Activated naive CD4-positive, alpha-beta T cell treated with anti-CD3 and anti-CD28 coated beads for 36 hours (primary cell): ENCODE results near the gene ELK3. TPM values are rescaled to one million over a fixed set of nuclear protein-coding genes. Genes with fewer than 3 reads are reported as not detected.

Source experiments
- CTCF ChIA-PET: fragments of 350-600 bp; sonication (Branson Sonifier 250); formaldehyde crosslinking; loops from one replicate; lab custom pipeline; 2021; ENCODE audit warnings: antibody characterized with exemption; lab: Charles Lee
- DNase-seq: peaks from one replicate; pipeline ENCODE4 v3.0.0-alpha.2; 2020
- H3K27ac Mint-ChIP-seq: one replicate; pipeline ENCODE4 v1.8.0; 2021; ENCODE audit warnings: mild to moderate bottlenecking, mixed read lengths
- H3K27me3 Mint-ChIP-seq: one replicate; pipeline ENCODE4 v1.8.0; 2021; ENCODE audit warnings: low read depth, mixed read lengths
- H3K36me3 Mint-ChIP-seq: one replicate; pipeline ENCODE4 v1.8.0; 2021; ENCODE audit warnings: low read depth, mixed read lengths
- H3K4me1 Mint-ChIP-seq: one replicate; pipeline ENCODE4 v1.8.0; 2021; ENCODE audit warnings: low read depth, mixed read lengths
- H3K4me3 Mint-ChIP-seq: one replicate; pipeline ENCODE4 v1.8.0; 2021; ENCODE audit warnings: mild to moderate bottlenecking, moderate library complexity, mixed read lengths
- H3K9me3 Mint-ChIP-seq: one replicate; pipeline ENCODE4 v1.8.0; 2021; ENCODE audit warnings: mixed read lengths
- intact Hi-C: fragments of 100-400 bp; cut with micrococcal nuclease; formaldehyde crosslinking; loops from one replicate; pipeline ENCODE4 v1.15.1; 2023
- total RNA-seq, 2 experiments: library from RNA; stranded (reverse); gene quantifications; one replicate each; pipeline ENCODE4 v1.2.3, GENCODE V29; 2021

Gene ELK3
- total RNA-seq, 2 experiments from 2014 or later = 11.4 to 14.1 TPM

GRCh38 chr12:96219700-96220206, 25.6 kb downstream of the ELK3 start:
- no peak overlapping the region for H3K4me3 Mint-ChIP-seq
- no peaks in the 10 kb centered on the region for H3K9me3 Mint-ChIP-seq
- no peaks in the 10 kb centered on the region for H3K27me3 Mint-ChIP-seq
- H3K36me3 Mint-ChIP-seq = peaks cover 20% of the 10 kb centered on the region
- H3K27ac Mint-ChIP-seq = no peak overlapping the region
- CTCF ChIA-PET = interaction anchor here (1.1 to 1.4 kb wide), 4 partner anchors 11 to 297 kb away, joined by 4 read pairs; partner anchors contain the start of gene CDK17
- peak; percentile 22 for DNase-seq
- intact Hi-C loops = no loop called here
- H3K4me1 Mint-ChIP-seq = peaks cover 29% of the 10 kb centered on the region

DNA sequence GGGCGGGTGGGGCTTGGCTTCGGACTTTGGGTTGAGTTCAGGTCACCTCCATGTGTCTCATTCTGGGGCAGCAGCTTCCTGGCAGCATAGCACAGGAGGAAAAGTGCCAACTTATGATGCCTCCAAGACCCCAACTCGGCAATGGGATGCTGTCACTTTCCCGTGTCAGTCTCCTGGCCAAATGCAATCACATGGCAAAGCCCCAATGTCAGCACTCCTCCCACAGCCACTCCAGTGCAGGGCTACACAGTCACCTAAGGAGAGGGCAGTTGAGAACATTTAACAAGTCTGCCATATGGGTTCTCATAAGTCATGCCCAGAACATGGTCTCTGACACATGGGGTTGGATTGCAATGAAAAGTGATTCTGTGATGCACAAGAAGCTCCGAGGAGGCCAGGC, 26.7 kb downstream of the ELK3 start:
- no peaks in the 10 kb centered on the region for H3K27me3 Mint-ChIP-seq
- H3K27ac Mint-ChIP-seq = no peak overlapping the region
- no peak overlapping the region for H3K4me3 Mint-ChIP-seq
- intact Hi-C loops = no loop called here
- peaks cover 20% of the 10 kb centered on the region for H3K4me1 Mint-ChIP-seq
- peaks cover 16% of the 10 kb centered on the region for H3K36me3 Mint-ChIP-seq
- CTCF ChIA-PET = interaction anchor here (0.6 kb wide), 1 partner anchor 158 kb away, joined by 3 read pairs; no protein-coding TSS in a partner anchor
- DNase-seq = no peak
- no peaks in the 10 kb centered on the region for H3K9me3 Mint-ChIP-seq

GRCh38 chr12:96221391-96221790, 27.2 kb downstream of the ELK3 start:
- Mint-ChIP-seq H3K36me3 (peaks cover 19% of the 10 kb centered on the region), H3K4me1 (peaks cover 19% of the 10 kb centered on the region), H3K27ac (no peak overlapping the region), H3K4me3 (no peak overlapping the region), H3K9me3 (no peaks in the 10 kb centered on the region), H3K27me3 (no peaks in the 10 kb centered on the region)
- CTCF ChIA-PET = interaction anchor here (0.9 kb wide), 1 partner anchor 170 kb away, joined by 3 read pairs; no protein-coding TSS in a partner anchor
- DNase-seq = no peak
- intact Hi-C loops = no loop called here

DNA sequence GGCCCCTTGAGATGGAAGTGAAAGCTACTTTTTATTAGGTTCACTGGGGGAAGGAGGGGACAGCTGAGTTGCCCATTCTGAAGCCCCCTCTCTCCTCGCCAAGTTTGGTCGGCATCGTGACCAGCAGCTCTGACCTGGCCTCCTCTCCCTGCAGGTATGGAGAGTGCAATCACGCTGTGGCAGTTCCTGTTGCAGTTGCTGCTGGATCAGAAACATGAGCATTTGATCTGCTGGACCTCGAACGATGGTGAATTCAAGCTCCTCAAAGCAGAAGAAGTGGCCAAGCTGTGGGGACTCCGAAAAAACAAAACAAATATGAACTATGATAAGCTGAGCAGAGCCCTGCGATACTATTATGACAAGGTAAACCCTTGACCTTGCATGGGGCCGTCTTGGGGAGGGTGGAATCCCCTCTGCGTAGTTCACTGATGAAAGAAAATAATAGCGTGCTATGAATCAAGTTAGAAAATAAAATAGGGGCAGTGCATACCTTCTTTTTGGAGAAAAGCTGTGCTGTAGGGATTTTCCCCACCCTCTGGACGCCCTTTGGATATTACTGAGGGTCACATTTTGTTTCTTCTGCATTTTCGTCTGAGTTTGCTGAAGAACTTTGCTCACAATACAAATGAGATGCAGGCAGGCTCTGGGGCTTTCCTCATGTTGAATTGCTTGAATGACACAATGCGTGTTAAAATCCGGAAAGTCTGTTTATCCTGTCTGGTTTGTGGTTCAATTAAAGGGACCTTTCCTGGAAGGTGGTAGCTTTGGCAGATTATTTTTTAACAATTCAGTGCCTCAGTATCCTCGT, 29.4 kb downstream of the ELK3 start:
- Mint-ChIP-seq H3K9me3 (no peaks in the 10 kb centered on the region), H3K27me3 (no peaks in the 10 kb centered on the region), H3K36me3 (peaks cover 25% of the 10 kb centered on the region), H3K27ac (no peak overlapping the region), H3K4me1 (peaks cover 21% of the 10 kb centered on the region), H3K4me3 (no peak overlapping the region)
- DNase-seq = no peak
- CTCF ChIA-PET = interaction anchor here (1.3 to 2.0 kb wide), 3 partner anchors 9 to 293 kb away, joined by 6 to 8 read pairs (median 6); no protein-coding TSS in a partner anchor
- intact Hi-C loops = no loop called here

DNA sequence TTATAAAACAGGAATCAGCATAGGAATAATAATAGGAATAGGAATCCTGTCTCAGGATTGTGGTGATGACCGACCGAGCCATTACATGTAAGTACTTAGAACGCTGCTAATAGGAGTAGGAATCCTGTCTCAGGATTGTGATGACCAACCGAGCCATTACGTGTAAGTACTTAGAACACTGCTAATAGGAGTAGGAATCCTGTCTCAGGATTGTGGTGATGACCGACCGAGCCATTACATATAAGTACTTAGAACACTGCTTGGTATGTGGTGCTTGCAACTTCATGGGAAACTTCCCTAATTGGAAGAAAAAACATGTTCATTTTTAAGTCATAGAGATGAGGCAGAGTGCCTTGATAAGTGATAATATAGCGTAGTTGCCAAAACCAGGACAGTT, 30.0 kb downstream of the ELK3 start:
- CTCF ChIA-PET = interaction anchor here (1.3 kb wide), 1 partner anchor 9 kb away, joined by 8 read pairs; no protein-coding TSS in a partner anchor
- DNase-seq = no peak
- no peaks in the 10 kb centered on the region for H3K9me3 Mint-ChIP-seq
- peaks cover 26% of the 10 kb centered on the region for H3K36me3 Mint-ChIP-seq
- H3K4me3 Mint-ChIP-seq = no peak overlapping the region
- H3K27me3 Mint-ChIP-seq = no peaks in the 10 kb centered on the region
- intact Hi-C loops = no loop called here
- H3K27ac Mint-ChIP-seq = no peak overlapping the region
- peaks cover 20% of the 10 kb centered on the region for H3K4me1 Mint-ChIP-seq

DNA sequence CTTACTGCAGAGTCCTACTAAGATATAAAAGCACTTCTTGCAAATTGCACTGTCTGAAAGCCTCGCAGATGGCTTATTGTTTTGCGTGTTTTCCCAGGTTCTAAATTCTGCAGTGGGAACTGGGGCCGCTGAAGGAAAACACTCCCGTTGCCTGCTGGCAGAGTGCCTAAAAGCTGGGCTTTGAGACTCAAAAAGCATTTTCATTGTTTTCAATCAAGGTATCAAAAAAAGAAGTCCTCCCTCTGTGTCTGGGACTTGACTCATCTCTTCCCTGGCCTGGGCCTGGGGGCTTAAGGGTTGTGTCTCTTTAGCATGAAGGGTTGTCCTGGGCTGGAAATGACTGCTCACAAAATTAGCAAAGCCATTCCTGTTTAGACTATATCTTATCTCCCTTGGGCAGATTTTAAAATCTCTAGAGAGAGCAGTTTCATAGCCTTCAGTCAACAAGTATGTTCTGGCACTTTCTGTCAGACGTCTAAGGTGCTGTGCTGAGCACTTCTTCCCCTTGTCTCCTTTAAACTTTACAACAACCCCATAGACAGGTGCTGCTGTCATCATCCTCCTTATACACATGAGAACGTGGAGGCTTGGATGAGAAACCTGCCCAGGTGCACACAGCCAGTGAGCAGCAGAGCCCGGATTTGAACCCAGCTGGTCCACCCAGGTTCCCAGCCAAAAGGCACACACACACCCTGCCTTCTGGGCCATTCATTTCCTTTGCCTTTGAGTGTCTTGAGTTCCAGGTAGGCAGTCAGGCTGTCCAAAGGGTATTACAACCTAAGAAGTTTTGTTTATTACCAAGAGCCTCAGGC, 31.1 kb downstream of the ELK3 start:
- H3K27ac Mint-ChIP-seq = no peak overlapping the region
- H3K27me3 Mint-ChIP-seq = no peaks in the 10 kb centered on the region
- H3K9me3 Mint-ChIP-seq = no peaks in the 10 kb centered on the region
- intact Hi-C loops = no loop called here
- peaks cover 11% of the 10 kb centered on the region for H3K4me1 Mint-ChIP-seq
- peaks cover 30% of the 10 kb centered on the region for H3K36me3 Mint-ChIP-seq
- H3K4me3 Mint-ChIP-seq = no peak overlapping the region
- CTCF ChIA-PET = no interaction called here
- no peak for DNase-seq

GRCh38 chr12:96225994-96226399, 31.8 kb downstream of the ELK3 start:
- intact Hi-C loops = no loop called here
- Mint-ChIP-seq H3K4me1 (peaks cover 11% of the 10 kb centered on the region), H3K9me3 (no peaks in the 10 kb centered on the region), H3K36me3 (peaks cover 30% of the 10 kb centered on the region), H3K4me3 (no peak overlapping the region), H3K27ac (no peak overlapping the region), H3K27me3 (no peaks in the 10 kb centered on the region)
- DNase-seq = no peak
- CTCF ChIA-PET = no interaction called here

DNA sequence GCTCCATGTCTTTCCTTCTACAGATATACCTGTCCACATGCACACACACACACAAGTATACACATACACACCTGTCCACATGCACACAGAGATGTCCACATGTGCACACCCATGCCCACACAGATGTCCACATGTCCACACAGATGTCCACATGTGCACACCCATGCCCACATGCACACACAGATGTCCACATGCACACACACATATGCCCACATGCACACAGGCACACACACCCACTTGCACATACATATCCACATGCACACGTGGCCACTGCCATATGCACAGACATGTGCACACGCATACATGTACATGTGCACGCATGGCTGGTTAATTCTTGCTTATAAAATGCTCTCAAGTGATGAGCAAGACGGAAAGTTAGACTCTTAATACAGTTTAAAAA, 32.2 kb downstream of the ELK3 start:
- DNase-seq = no peak
- CTCF ChIA-PET = no interaction called here
- intact Hi-C loops = no loop called here
- H3K27ac Mint-ChIP-seq = no peak overlapping the region
- no peaks in the 10 kb centered on the region for H3K9me3 Mint-ChIP-seq
- H3K4me1 Mint-ChIP-seq = peaks cover 14% of the 10 kb centered on the region
- H3K4me3 Mint-ChIP-seq = no peak overlapping the region
- no peaks in the 10 kb centered on the region for H3K27me3 Mint-ChIP-seq
- peaks cover 30% of the 10 kb centered on the region for H3K36me3 Mint-ChIP-seq

DNA sequence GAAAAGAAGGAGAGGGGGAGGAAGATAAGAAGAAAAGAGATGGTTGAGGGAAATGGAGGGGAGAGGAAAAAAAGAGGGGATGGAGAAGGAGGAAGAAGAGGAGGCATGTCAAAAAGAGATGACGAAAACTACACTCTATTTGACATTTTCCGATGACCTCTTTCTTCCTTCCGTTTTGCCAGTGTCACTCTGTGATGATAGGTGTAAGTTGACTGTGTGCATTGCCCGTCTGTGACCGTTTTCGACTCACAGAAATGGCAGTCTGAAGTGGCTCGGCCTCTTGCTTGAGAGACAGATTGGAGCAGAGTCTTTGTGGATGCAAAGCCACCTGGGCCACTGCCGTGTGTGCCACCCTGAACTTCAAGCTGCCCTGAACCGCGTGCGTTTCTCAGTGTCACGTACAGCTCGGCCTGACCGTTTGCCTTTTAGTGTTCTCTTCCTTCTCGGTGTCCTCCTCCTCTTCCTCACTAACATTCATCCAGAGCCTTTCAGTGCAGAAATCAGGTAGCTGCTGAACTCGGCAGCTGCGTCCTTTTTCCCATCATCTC, 32.7 kb downstream of the ELK3 start:
- no peak overlapping the region for H3K27ac Mint-ChIP-seq
- intact Hi-C loops = no loop called here
- H3K4me1 Mint-ChIP-seq = peaks cover 14% of the 10 kb centered on the region
- H3K4me3 Mint-ChIP-seq = no peak overlapping the region
- CTCF ChIA-PET = no interaction called here
- no peaks in the 10 kb centered on the region for H3K9me3 Mint-ChIP-seq
- DNase-seq = no peak
- no peaks in the 10 kb centered on the region for H3K27me3 Mint-ChIP-seq
- peaks cover 33% of the 10 kb centered on the region for H3K36me3 Mint-ChIP-seq

- Mint-ChIP-seq H3K4me1 (peaks cover 14% of the 10 kb centered on the region), H3K4me3 (no peak overlapping the region), H3K27ac (no peak overlapping the region), H3K27me3 (no peaks in the 10 kb centered on the region), H3K36me3 (peaks cover 30% of the 10 kb centered on the region), H3K9me3 (no peaks in the 10 kb centered on the region)
- CTCF ChIA-PET = no interaction called here
- intact Hi-C loops = no loop called here
- DNase-seq = peak; percentile 17
Measured at GRCh38 chr12:96227365-96228106, 33.4 kb downstream of the ELK3 start.

DNA sequence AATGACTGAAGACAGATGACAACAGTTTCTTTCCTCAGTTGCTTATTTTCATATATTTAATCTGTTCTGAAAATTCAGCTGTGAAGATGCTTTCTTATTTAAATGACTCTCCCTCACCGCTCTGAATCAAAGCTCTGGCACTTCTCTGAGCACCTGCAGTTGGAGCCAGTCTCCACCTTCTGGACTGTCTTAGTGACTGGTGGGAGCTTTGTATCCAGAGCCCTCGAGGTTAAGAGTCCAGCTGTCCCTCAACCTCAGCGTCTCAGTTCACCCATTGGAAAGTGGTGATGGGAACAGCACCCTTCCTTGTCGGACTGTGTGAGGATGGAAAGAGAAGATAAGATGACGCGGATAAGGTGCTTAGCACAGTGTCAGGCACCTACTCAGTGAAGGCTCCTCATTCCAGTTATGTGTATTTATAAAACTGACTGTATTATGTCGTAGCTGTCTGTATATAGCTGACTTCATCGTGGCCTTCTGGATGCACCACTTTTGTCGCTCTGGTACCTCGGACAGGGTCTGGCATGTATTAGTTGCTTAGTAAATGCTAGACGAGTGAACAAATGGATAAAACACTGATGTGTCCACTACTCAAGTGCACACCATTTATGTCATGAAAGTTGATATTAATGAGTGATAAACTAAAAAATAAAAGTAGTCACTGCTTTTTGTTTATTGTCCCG, 34.5 kb downstream of the ELK3 start:
- no peak overlapping the region for H3K4me3 Mint-ChIP-seq
- H3K9me3 Mint-ChIP-seq = no peaks in the 10 kb centered on the region
- H3K36me3 Mint-ChIP-seq = peaks cover 24% of the 10 kb centered on the region
- peak overlapping the region; percentile 1 for H3K27ac Mint-ChIP-seq
- intact Hi-C loops = no loop called here
- no peak for DNase-seq
- CTCF ChIA-PET = no interaction called here
- H3K27me3 Mint-ChIP-seq = no peaks in the 10 kb centered on the region
- peaks cover 14% of the 10 kb centered on the region for H3K4me1 Mint-ChIP-seq
